ENCODE data around the gene SLC6A13.

SLC6A13 gene

GRCh38 chr12:202081-202731 is 60.4 kb downstream of the SLC6A13 start:
- H3K27ac ChIP-seq (ENCODE audit: poor library complexity, severe bottlenecking): no peak overlapping the region
- no peaks in the 10 kb centered on the region for H3K36me3 ChIP-seq (ENCODE audit: low read depth)
- DNase-seq (ENCODE audit: low spot score) (no peak), ATAC-seq (ENCODE audit: low read depth) (peak; percentile 33; the same call in 2 of the 3 replicates)
- peaks cover 38% of the 10 kb centered on the region for H3K27me3 ChIP-seq (ENCODE audit: insufficient read depth, poor library complexity, severe bottlenecking)
- H3K4me3 ChIP-seq (ENCODE audit: severe bottlenecking): no peak overlapping the region
- no peak for TF ChIP-seq CTCF (IDR thresholded peaks at IDR 0.05; ENCODE audit: poor library complexity, severe bottlenecking)
- H3K4me1 ChIP-seq (ENCODE audit: insufficient read depth, poor library complexity, severe bottlenecking): no peaks in the 10 kb centered on the region
- H3K9me3 ChIP-seq (ENCODE audit: severe bottlenecking): no peaks in the 10 kb centered on the region

DNA sequence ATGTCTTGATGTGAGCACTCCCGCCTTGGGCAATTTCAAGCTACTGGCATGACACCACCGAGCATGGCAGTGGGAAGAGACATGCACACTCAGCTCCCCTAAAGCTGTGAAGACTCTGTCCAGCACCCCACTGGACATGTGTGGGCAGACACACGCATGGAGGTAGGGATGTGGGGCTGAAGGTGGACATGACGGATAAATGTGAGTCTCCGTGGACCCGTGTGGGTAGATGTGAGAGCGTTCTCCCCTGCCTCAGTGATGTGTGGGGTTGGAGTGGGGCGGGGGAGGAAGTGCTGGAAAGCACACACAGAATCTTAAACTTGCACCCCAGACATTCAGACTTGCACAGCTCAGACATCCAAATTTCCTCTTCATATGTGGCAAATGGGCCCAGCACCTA is 61.3 kb downstream of the SLC6A13 start:
- Histone ChIP-seq H3K9me3 (ENCODE audit: severe bottlenecking) (no peaks in the 10 kb centered on the region), H3K4me1 (ENCODE audit: insufficient read depth, poor library complexity, severe bottlenecking) (no peaks in the 10 kb centered on the region), H3K27ac (ENCODE audit: poor library complexity, severe bottlenecking) (no peak overlapping the region), H3K4me3 (ENCODE audit: severe bottlenecking) (no peak overlapping the region), H3K36me3 (ENCODE audit: low read depth) (no peaks in the 10 kb centered on the region), H3K27me3 (ENCODE audit: insufficient read depth, poor library complexity, severe bottlenecking) (peaks cover 38% of the 10 kb centered on the region)
- TF ChIP-seq CTCF (IDR thresholded peaks at IDR 0.05; ENCODE audit: poor library complexity, severe bottlenecking): no peak
- ATAC-seq (ENCODE audit: low read depth) (no peak), DNase-seq (ENCODE audit: low spot score) (no peak)

DNA sequence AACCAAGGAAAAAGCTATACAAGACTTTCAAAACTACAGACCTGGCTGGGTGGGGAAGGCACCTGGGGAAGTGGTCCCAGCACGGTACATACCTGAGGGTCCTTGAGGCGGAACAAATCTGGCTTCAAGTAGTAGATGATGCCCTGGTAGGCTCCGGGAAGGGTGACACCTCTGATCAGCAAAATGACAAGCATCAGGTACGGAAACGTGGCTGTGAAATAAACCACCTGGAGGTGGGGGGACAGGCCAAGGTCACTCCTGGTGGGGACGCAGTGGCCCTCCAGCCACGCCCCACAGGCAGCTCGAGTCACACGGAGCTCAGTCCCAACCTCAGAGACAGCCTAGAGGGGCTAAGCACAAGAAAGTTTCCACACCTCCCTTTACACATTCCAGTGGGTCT is 63.9 kb downstream of the SLC6A13 start:
- no peak overlapping the region for H3K4me3 ChIP-seq (ENCODE audit: severe bottlenecking)
- peaks cover 24% of the 10 kb centered on the region for H3K27me3 ChIP-seq (ENCODE audit: insufficient read depth, poor library complexity, severe bottlenecking)
- H3K9me3 ChIP-seq (ENCODE audit: severe bottlenecking): no peaks in the 10 kb centered on the region
- H3K36me3 ChIP-seq (ENCODE audit: low read depth): no peaks in the 10 kb centered on the region
- H3K4me1 ChIP-seq (ENCODE audit: insufficient read depth, poor library complexity, severe bottlenecking): no peaks in the 10 kb centered on the region
- ATAC-seq (ENCODE audit: low read depth) (no peak), DNase-seq (ENCODE audit: low spot score) (no peak)
- no peak overlapping the region for H3K27ac ChIP-seq (ENCODE audit: poor library complexity, severe bottlenecking)
- TF ChIP-seq CTCF (IDR thresholded peaks at IDR 0.05; ENCODE audit: poor library complexity, severe bottlenecking): no peak

- no peak for TF ChIP-seq CTCF (IDR thresholded peaks at IDR 0.05; ENCODE audit: poor library complexity, severe bottlenecking)
- no peaks in the 10 kb centered on the region for H3K4me1 ChIP-seq (ENCODE audit: insufficient read depth, poor library complexity, severe bottlenecking)
- H3K4me3 ChIP-seq (ENCODE audit: severe bottlenecking): no peak overlapping the region
- H3K27me3 ChIP-seq (ENCODE audit: insufficient read depth, poor library complexity, severe bottlenecking): peaks cover 20% of the 10 kb centered on the region
- no peaks in the 10 kb centered on the region for H3K9me3 ChIP-seq (ENCODE audit: severe bottlenecking)
- DNase-seq (ENCODE audit: low spot score) (no peak), ATAC-seq (ENCODE audit: low read depth) (no peak)
- H3K36me3 ChIP-seq (ENCODE audit: low read depth): no peaks in the 10 kb centered on the region
- H3K27ac ChIP-seq (ENCODE audit: poor library complexity, severe bottlenecking): no peak overlapping the region
Observed at GRCh38 chr12:197911-198695, 64.5 kb downstream of the SLC6A13 start.

DNA sequence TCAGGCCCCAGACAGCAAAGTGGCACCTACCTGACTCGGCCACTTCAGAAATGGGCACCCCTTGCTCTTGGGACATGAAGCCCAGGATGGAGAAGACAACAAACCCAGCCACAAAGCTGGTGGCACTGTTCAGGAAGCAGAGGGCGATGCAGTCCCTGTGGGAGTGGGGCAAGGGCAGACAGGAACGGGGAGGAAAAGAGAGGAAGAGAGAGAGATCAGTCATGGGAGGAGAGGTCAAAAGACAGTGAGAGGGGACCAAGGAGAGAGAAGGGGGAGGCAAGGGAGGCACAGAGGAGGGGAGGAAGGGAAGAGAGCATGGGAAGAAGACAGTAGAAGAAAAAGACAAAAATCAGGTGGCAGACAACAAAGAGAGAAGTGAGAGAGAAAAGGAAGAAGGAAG is 65.3 kb downstream of the SLC6A13 start:
- Histone ChIP-seq H3K27ac (ENCODE audit: poor library complexity, severe bottlenecking) (no peak overlapping the region), H3K27me3 (ENCODE audit: insufficient read depth, poor library complexity, severe bottlenecking) (peaks cover 14% of the 10 kb centered on the region), H3K4me3 (ENCODE audit: severe bottlenecking) (no peak overlapping the region), H3K4me1 (ENCODE audit: insufficient read depth, poor library complexity, severe bottlenecking) (no peaks in the 10 kb centered on the region), H3K9me3 (ENCODE audit: severe bottlenecking) (no peaks in the 10 kb centered on the region), H3K36me3 (ENCODE audit: low read depth) (no peaks in the 10 kb centered on the region)
- ATAC-seq (ENCODE audit: low read depth) (no peak), DNase-seq (ENCODE audit: low spot score) (no peak)
- TF ChIP-seq CTCF (IDR thresholded peaks at IDR 0.05; ENCODE audit: poor library complexity, severe bottlenecking): no peak

Data from RWPE2 (cell line).